Heart left ventricle (tissue), 16 donors: ENCODE results near the gene TMEM123. TPM values are rescaled to one million over a fixed set of nuclear protein-coding genes. Genes with fewer than 3 reads are reported as not detected.

Experiments used
- ATAC-seq, 4 donors: fragments of 200-7000 bp; cut with Tn5 transposase; one replicate each; pipeline ENCODE4 v1.9.1; 2020 to 2022; ENCODE audit warnings: moderate library complexity in 4 of 4, mild to moderate bottlenecking in 3 of 4, moderate number of reproducible peaks in 1 of 4
- DNase-seq, 5 donors: peaks; one replicate each; pipeline ENCODE4 v3.0.0-alpha.2; 2020
- H3K27ac ChIP-seq, 12 donors: fragments of 200-600 bp; sonication (generic) in 4 of 12; one replicate each; pipeline versions ENCODE4 v1.5.0 to v1.8.0; 2016 to 2022; ENCODE audit warnings: mild to moderate bottlenecking in 2 of 12
- H3K27me3 ChIP-seq, 9 donors: fragments of 200-600 bp; sonication (generic) in 2 of 9; one replicate each; pipeline versions ENCODE4 v1.5.1 to v1.8.0; 2016 to 2022; ENCODE audit warnings: mild to moderate bottlenecking in 3 of 9
- H3K36me3 ChIP-seq, 9 donors: fragments of 200-600 bp; sonication (generic) in 2 of 9; one replicate each; pipeline versions ENCODE4 v1.5.0 to v1.8.0; 2018 to 2022; ENCODE audit warnings: mild to moderate bottlenecking in 2 of 9
- H3K4me1 ChIP-seq, 12 donors: fragments of 200-600 bp; sonication (generic) in 4 of 12; one replicate each; pipeline versions ENCODE4 v1.5.0 to v1.8.0; 2016 to 2022; ENCODE audit warnings: mild to moderate bottlenecking in 3 of 12
- H3K4me3 ChIP-seq, 12 donors: fragments of 200-600 bp; sonication (generic) in 4 of 12; one replicate each; pipeline versions ENCODE4 v1.5.0 to v1.8.0; 2017 to 2022; ENCODE audit warnings: mild to moderate bottlenecking in 9 of 12, moderate library complexity in 4 of 12
- H3K9me3 ChIP-seq, 12 donors: fragments of 200-600 bp; sonication (generic) in 4 of 12; one replicate each; pipeline versions ENCODE4 v1.5.0 to v1.8.0; 2016 to 2022; ENCODE audit warnings: mild to moderate bottlenecking in 1 of 12
- POLR2A ChIP-seq, 2 donors: fragments of 450-650 bp; IDR thresholded peaks; one replicate each; pipeline ENCODE4 v1.6.1; 2017; ENCODE audit warnings: antibody characterized with exemption in 2 of 2, mild to moderate bottlenecking in 2 of 2, moderate library complexity in 2 of 2
- WGBS, 4 donors: extraction: QIAGEN DNeasy Blood & Tissue Kit in 2 of 4; methylation state at CpG; one replicate each; pipeline versions ENCODE4 v1.1.5 to v1.1.7; 2013 to 2018; 5-methylcytosine and 5-hydroxymethylcytosine counted together
- intact Hi-C, 10 donors: fragments of 100-400 bp; cut with DNase I; formaldehyde crosslinking; loops; one replicate each; pipeline versions ENCODE4 v1.11.1 to v1.14.2; 2022
- polyA plus RNA-seq, 2 donors: library from polyadenylated mRNA; stranded (reverse); fragments of 200-250 nt; gene quantifications; one replicate each; pipeline ENCODE4 v1.2.3, GENCODE V29; 2013
- total RNA-seq, 9 donors: library from RNA; depleted of rRNA in 2 of 9; stranded (reverse); fragments of >200 nt in 2 of 9; fragmentation: NEBNext Ultra II Directional in 3 of 9; extraction: Animal tissue kit (Norgen Biotek cat#: 25700) in 3 of 9; gene quantifications; one replicate each; pipeline versions ENCODE4 v1.1.0 to v1.2.4, GENCODE V29; 2016 to 2023
- TF ChIP-seq, protein P1 (sequence below), 12 donors: fragments of 200-600 bp; sonication (generic) in 4 of 12; IDR thresholded peaks; one replicate each; pipeline versions ENCODE4 v1.5.0 to v1.8.0; 2018 to 2022; ENCODE audit warnings: antibody characterized with exemption in 12 of 12, mild to moderate bottlenecking in 5 of 12
- donor health status: ischemic (EF 13 %, LVEDD 7.1; RV severe dilation, severe dysfunction).
- donor health status: healthy with polysubstance abuse.
- donor health status: DM: no; HTN: yes; CAD: no.
- donor health status: DM: no; HTN: no; CAD: no.
- donor health status: ischemic (EF 25% LVEDD 6.9; RV normal size, moderate dysfunction).
- donor health status: ischemic (EF 25% LVEDD 5.7; RV mildly dilated, moderate dysfunction).
- donor health status: healthy.
- donor health status: DM: yes; HTN: yes; CAD: no.
- donor health status: ischemic (EF 35%, LVEDD 5.7; RV mildly dilated, moderate dysfunction).
- donor health status: nonischemic (EF 11% LVEDD 7.7; RV severe dilation, severe dysfunction).
- donor health status: DM: yes; HTN: yes; CAD: no.
- donor health status: PGD.
- donor health status: ischemic (EF 29% LVEDD 5.4; RV normal size, mild dysfunction).
- donor health status: nonischemic (EF 23%, LVEDD 6.1; RV moderate dilation, normal function).

TMEM123 gene
- total and polyA plus RNA-seq, 11 donors: 25.0 to 116 (median 75.6) TPM

GRCh38 chr11:102426570-102426969 is 26.0 kb downstream of the TMEM123 start:
- ATAC-seq: no peak
- Histone ChIP-seq H3K36me3 (no peaks in the 10 kb centered on the region), H3K9me3 (no peaks in the 10 kb centered on the region), H3K4me1 (peaks cover 0 to 51% (median 19%) of the 10 kb centered on the region in 12 donors), H3K27ac (no peak overlapping the region), H3K4me3 (no peak overlapping the region), H3K27me3 (no peaks in the 10 kb centered on the region)
- TF ChIP-seq POLR2A (IDR thresholded peaks at IDR 0.05): no peak
- TF ChIP-seq, protein P1, sequence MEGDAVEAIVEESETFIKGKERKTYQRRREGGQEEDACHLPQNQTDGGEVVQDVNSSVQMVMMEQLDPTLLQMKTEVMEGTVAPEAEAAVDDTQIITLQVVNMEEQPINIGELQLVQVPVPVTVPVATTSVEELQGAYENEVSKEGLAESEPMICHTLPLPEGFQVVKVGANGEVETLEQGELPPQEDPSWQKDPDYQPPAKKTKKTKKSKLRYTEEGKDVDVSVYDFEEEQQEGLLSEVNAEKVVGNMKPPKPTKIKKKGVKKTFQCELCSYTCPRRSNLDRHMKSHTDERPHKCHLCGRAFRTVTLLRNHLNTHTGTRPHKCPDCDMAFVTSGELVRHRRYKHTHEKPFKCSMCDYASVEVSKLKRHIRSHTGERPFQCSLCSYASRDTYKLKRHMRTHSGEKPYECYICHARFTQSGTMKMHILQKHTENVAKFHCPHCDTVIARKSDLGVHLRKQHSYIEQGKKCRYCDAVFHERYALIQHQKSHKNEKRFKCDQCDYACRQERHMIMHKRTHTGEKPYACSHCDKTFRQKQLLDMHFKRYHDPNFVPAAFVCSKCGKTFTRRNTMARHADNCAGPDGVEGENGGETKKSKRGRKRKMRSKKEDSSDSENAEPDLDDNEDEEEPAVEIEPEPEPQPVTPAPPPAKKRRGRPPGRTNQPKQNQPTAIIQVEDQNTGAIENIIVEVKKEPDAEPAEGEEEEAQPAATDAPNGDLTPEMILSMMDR (IDR thresholded peaks at IDR 0.05): no peak
- DNase-seq: no peak
- intact Hi-C loops: no loop called here

- no peaks in the 10 kb centered on the region for H3K27me3 ChIP-seq
- no peak overlapping the region for H3K4me3 ChIP-seq
- H3K36me3 ChIP-seq: no peaks in the 10 kb centered on the region
- whole genome bisulfite sequencing, 4 donors: 54 to 66% (median 62%) methylated on average over 2 of the region's 2 CpGs
- no peak for ATAC-seq
- peaks cover 0 to 47% (median 19%) of the 10 kb centered on the region in 12 donors for H3K4me1 ChIP-seq
- intact Hi-C loops: no loop called here
- H3K9me3 ChIP-seq: no peaks in the 10 kb centered on the region
- no peak overlapping the region for H3K27ac ChIP-seq
- DNase-seq: no peak
- TF ChIP-seq POLR2A (IDR thresholded peaks at IDR 0.05): no peak
- TF ChIP-seq, protein P1 (IDR thresholded peaks at IDR 0.05): no peak
Measured at GRCh38 chr11:102426000-102426399, 26.6 kb downstream of the TMEM123 start.

DNA sequence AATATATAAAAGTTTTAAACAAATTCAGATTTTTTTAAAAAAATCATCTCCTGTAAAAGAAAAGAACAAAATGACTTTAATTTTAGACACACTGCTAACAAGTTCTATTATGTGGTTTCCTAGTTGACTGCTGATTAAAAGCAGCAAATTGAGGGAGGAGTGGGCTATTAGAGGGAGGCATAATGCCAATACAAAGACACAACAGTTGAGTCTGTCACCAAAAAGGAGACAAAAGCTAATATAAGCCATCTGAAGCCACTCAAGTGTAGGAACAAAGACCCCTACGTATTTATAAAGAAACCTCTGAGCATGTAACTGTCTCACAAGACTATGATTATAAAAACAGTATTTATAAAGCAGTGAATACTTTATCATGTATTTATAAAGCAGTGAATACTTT is 28.6 kb downstream of the TMEM123 start:
- no peak overlapping the region for H3K4me3 ChIP-seq
- WGBS, 4 donors: 92 to 95% (median 93%) methylated on average over 1 of the region's 1 CpG
- no peak overlapping the region for H3K27ac ChIP-seq
- DNase-seq (no peak), ATAC-seq (no peak)
- H3K9me3 ChIP-seq: no peaks in the 10 kb centered on the region
- no peaks in the 10 kb centered on the region for H3K27me3 ChIP-seq
- H3K36me3 ChIP-seq: no peaks in the 10 kb centered on the region
- peaks cover 0 to 26% (median 6%) of the 10 kb centered on the region in 12 donors for H3K4me1 ChIP-seq
- TF ChIP-seq POLR2A (IDR thresholded peaks at IDR 0.05): no peak
- intact Hi-C loops: no loop called here

GRCh38 chr11:102422817-102423712 is 29.5 kb downstream of the TMEM123 start:
- intact Hi-C loops: no loop called here
- ATAC-seq: no peak

More at GRCh38 chr11:102422817-102423712, 29.5 kb downstream of the TMEM123 start:
- no peak overlapping the region for H3K27ac ChIP-seq
- no peak overlapping the region for H3K4me3 ChIP-seq
- TF ChIP-seq, protein P1 (IDR thresholded peaks at IDR 0.05): no peak
- no peak for TF ChIP-seq POLR2A (IDR thresholded peaks at IDR 0.05)
- H3K9me3 ChIP-seq: peaks cover 0 to under 1% (median 0%) of the 10 kb centered on the region in 12 donors
- 80 to 91% (median 88%) methylated on average over 4 of the region's 4 CpGs for WGBS, 4 donors
- no peaks in the 10 kb centered on the region for H3K27me3 ChIP-seq
- no peaks in the 10 kb centered on the region for H3K36me3 ChIP-seq
- peaks cover 0 to 18% (median 4%) of the 10 kb centered on the region in 12 donors for H3K4me1 ChIP-seq
- no peak for DNase-seq
